Panc1 (cell line): ENCODE data around the gene DCP2. TPM values are rescaled to one million over a fixed set of nuclear protein-coding genes. Genes with fewer than 3 reads are reported as not detected.

ENCODE experiments used
- ATAC-seq: fragments of 200-7000 bp; cut with Tn5 transposase; 2 replicates; pipeline ENCODE4 v1.9.1; 2020; ENCODE audit warnings: mild to moderate bottlenecking, moderate library complexity
- BruUV-seq: library from RNA; stranded (reverse); fragments of 400-500 nt; replicated peaks from 2 replicates; lab custom pipeline; 2021; lab: Mats Ljungman, UMichigan
- CTCF ChIA-PET: fragments of 300-600 bp; sonication (Branson Sonifier 250); formaldehyde crosslinking; loops from one replicate; lab custom pipeline; 2022; ENCODE audit warnings: antibody characterized with exemption; lab: Charles Lee
- POLR2A ChIA-PET: fragments of 300-600 bp; sonication (Branson Sonifier 250); formaldehyde crosslinking; loops from one replicate; lab custom pipeline; 2022; ENCODE audit warnings: antibody characterized with exemption; lab: Charles Lee
- DNase-seq: peaks from one replicate; pipeline ENCODE4 v3.0.0-alpha.2; 2010; ENCODE audit warnings: low read depth, low spot score
- H3K27ac ChIP-seq: 2 replicates; pipeline ENCODE4 v1.5.1; 2011; ENCODE audit warnings: mild to moderate bottlenecking, low read length, inconsistent platforms
- H3K27me3 ChIP-seq: fragments of 200-500 bp; sonication (Bioruptor generic); 2 replicates; pipeline ENCODE4 v1.6.0; 2014; ENCODE audit warnings: low read length, inconsistent platforms; ENCODE audit not compliant: control insufficient read depth, insufficient read depth
- H3K36me3 ChIP-seq: fragments of 200-500 bp; sonication (Bioruptor generic); 2 replicates; pipeline ENCODE4 v1.5.1; 2014; ENCODE audit warnings: inconsistent platforms, mild to moderate bottlenecking, low read length, moderate library complexity; ENCODE audit not compliant: control insufficient read depth, insufficient read depth
- H3K4me1 ChIP-seq: 2 replicates; pipeline ENCODE4 v1.5.1; 2011; ENCODE audit warnings: inconsistent platforms, mild to moderate bottlenecking, low read length, moderate library complexity; ENCODE audit not compliant: control insufficient read depth, insufficient read depth
- H3K4me3 ChIP-seq, 2 experiments: 2 replicates each; pipeline ENCODE4 v1.5.1; 2011 to 2012; ENCODE audit warnings: low read depth in 2 of 2, low read length in 2 of 2, mild to moderate bottlenecking in 2 of 2, inconsistent platforms in 1 of 2, moderate library complexity in 1 of 2
- H3K9me3 ChIP-seq: fragments of 200-500 bp; sonication (Bioruptor generic); 2 replicates; pipeline ENCODE4 v1.5.1; 2014; ENCODE audit warnings: low read depth, mild to moderate bottlenecking, inconsistent platforms, low read length, moderate library complexity; ENCODE audit not compliant: control insufficient read depth, insufficient read depth
- CTCF ChIP-seq: fragments of 450-650 bp; IDR thresholded peaks from 2 replicates; pipeline ENCODE4 v1.5.1; 2017; ENCODE audit warnings: mild to moderate bottlenecking
- POLR2AphosphoS5 ChIP-seq: IDR thresholded peaks from 2 replicates; pipeline ENCODE4 v1.6.1; 2012; ENCODE audit warnings: mild to moderate bottlenecking, low read depth, low read length, moderate library complexity
- REST ChIP-seq, 2 experiments: IDR thresholded peaks; 2 replicates each; pipeline ENCODE4 v1.6.1; 2011 to 2012; ENCODE audit warnings: low read depth in 2 of 2, control low read depth in 1 of 2, low read length in 1 of 2, mild to moderate bottlenecking in 1 of 2, moderate library complexity in 1 of 2; ENCODE audit not compliant: insufficient read depth in 1 of 2
- SIN3A ChIP-seq: IDR thresholded peaks from 2 replicates; pipeline ENCODE4 v1.6.1; 2012; ENCODE audit warnings: low read depth, mild to moderate bottlenecking, low read length, moderate library complexity, borderline replicate concordance; ENCODE audit not compliant: insufficient read depth
- TCF7L2 ChIP-seq: IDR thresholded peaks from 2 replicates; pipeline ENCODE4 v1.6.1; 2011; ENCODE audit warnings: mild to moderate bottlenecking, low read depth, low read length, inconsistent platforms
- in situ Hi-C: cut with HindIII; loops from 2 replicates; pipeline ENCODE4 v1.10.0; 2016; ENCODE audit warnings: low sequenced_read_pairs, low pct_unique_long_range_greater_than_20kb
- intact Hi-C: fragments of 100-400 bp; cut with micrococcal nuclease; formaldehyde crosslinking; loops from one replicate; pipeline ENCODE4 v1.10.0; 2022; ENCODE audit not compliant: unreplicated experiment
- total RNA-seq: library from RNA; stranded (reverse); gene quantifications from one replicate; pipeline ENCODE4 v1.2.1, GENCODE V29; 2021; ENCODE audit not compliant: unreplicated experiment

DCP2 gene
- total RNA-seq, 1 experiment from 2014 or later: 70.4 TPM

GRCh38 chr5:113052041-113052795, 75.6 kb downstream of the DCP2 start:
- intact Hi-C loops (loop anchor here (10.0 kb wide), 1 partner anchor 153 kb away; no protein-coding TSS in a partner anchor), in situ Hi-C loops (no loop called here)
- Histone ChIP-seq H3K4me1 (no peaks in the 10 kb centered on the region), H3K9me3 (no peaks in the 10 kb centered on the region), H3K27ac (no peak overlapping the region), H3K4me3 (no peak overlapping the region), H3K36me3 (no peaks in the 10 kb centered on the region), H3K27me3 (no peaks in the 10 kb centered on the region)
- CTCF ChIA-PET: interaction anchor here (0.7 kb wide), 1 partner anchor 437 kb away, joined by 3 read pairs; no protein-coding TSS in a partner anchor
- no TSS peak for BruUV-seq
- DNase-seq (no peak), ATAC-seq (no peak)
- POLR2A ChIA-PET: interaction anchor here (0.7 kb wide), 1 partner anchor 23 kb away, joined by 3 read pairs; no protein-coding TSS in a partner anchor
- no peak for TF ChIP-seq POLR2AphosphoS5

GRCh38 chr5:113053511-113053995, 77.0 kb downstream of the DCP2 start:
- CTCF ChIA-PET: no interaction called here
- Histone ChIP-seq H3K9me3 (no peaks in the 10 kb centered on the region), H3K36me3 (no peaks in the 10 kb centered on the region), H3K27ac (no peak overlapping the region), H3K4me1 (no peaks in the 10 kb centered on the region), H3K27me3 (no peaks in the 10 kb centered on the region), H3K4me3 (no peak overlapping the region)
- TF ChIP-seq SIN3A (no peak), POLR2AphosphoS5 (no peak), TCF7L2 (no peak), CTCF (no peak), REST (IDR thresholded peaks at IDR 0.05; ENCODE audit: insufficient read depth in 1 of 2, low read depth in 2 of 2, low read length in 1 of 2) (no peak)
- no peak for DNase-seq
- intact Hi-C loops: loop anchor here (10.0 kb wide), 1 partner anchor 151 kb away; no protein-coding TSS in a partner anchor
- no TSS peak for BruUV-seq
- POLR2A ChIA-PET: no interaction called here
- in situ Hi-C loops: no loop called here
- no peak for ATAC-seq

GRCh38 chr5:113054899-113055298, 78.3 kb downstream of the DCP2 start:
- Histone ChIP-seq H3K36me3 (no peaks in the 10 kb centered on the region), H3K4me3 (no peak overlapping the region), H3K9me3 (no peaks in the 10 kb centered on the region), H3K4me1 (no peaks in the 10 kb centered on the region), H3K27ac (no peak overlapping the region), H3K27me3 (no peaks in the 10 kb centered on the region)
- in situ Hi-C loops (no loop called here), intact Hi-C loops (loop anchor here (10.0 kb wide), 1 partner anchor 150 kb away; no protein-coding TSS in a partner anchor)
- ATAC-seq (no peak), DNase-seq (no peak)
- no peak for TF ChIP-seq TCF7L2
- TF ChIP-seq POLR2AphosphoS5: no peak
- TF ChIP-seq CTCF: no peak
- TF ChIP-seq SIN3A: no peak
- TF ChIP-seq REST (IDR thresholded peaks at IDR 0.05; ENCODE audit: insufficient read depth in 1 of 2, low read depth in 2 of 2, low read length in 1 of 2): no peak
- POLR2A ChIA-PET: no interaction called here
- CTCF ChIA-PET: no interaction called here
- BruUV-seq: no TSS peak
